Esophagus (tissue), 2 donors: ENCODE measurements around the gene MRM3. TPM values are rescaled to one million over a fixed set of nuclear protein-coding genes. Genes with fewer than 3 reads are reported as not detected.
"Not testable (repeated sequence)": the region's sequence is repeated elsewhere in the genome, so short reads cannot be mapped to it uniquely, and the experiment has no call there.

Experiments
- H3K27ac ChIP-seq, 2 donors: one replicate each; pipeline ENCODE4 v1.5.1; 2013; ENCODE audit warnings: low read depth in 2 of 2, mild to moderate bottlenecking in 2 of 2, inconsistent platforms in 1 of 2, low read length in 1 of 2, moderate library complexity in 1 of 2
- H3K27me3 ChIP-seq, 2 donors: one replicate each; pipeline ENCODE4 v1.6.1; 2013; ENCODE audit warnings: low read length in 2 of 2, control low read depth in 1 of 2, mild to moderate bottlenecking in 1 of 2; ENCODE audit not compliant: insufficient read depth in 2 of 2, control insufficient read depth in 1 of 2
- H3K36me3 ChIP-seq, 2 donors: one replicate each; pipeline ENCODE4 v1.6.1; 2013; ENCODE audit warnings: low read length in 1 of 2; ENCODE audit not compliant: control insufficient read depth in 2 of 2, insufficient read depth in 2 of 2
- H3K4me1 ChIP-seq, 2 donors: one replicate each; pipeline ENCODE4 v1.6.1; 2013; ENCODE audit warnings: low read length in 1 of 2; ENCODE audit not compliant: control insufficient read depth in 2 of 2, insufficient read depth in 2 of 2
- H3K4me3 ChIP-seq, 2 donors: one replicate each; pipeline ENCODE4 v1.5.1; 2013; ENCODE audit warnings: low read length in 2 of 2, mild to moderate bottlenecking in 2 of 2, low read depth in 1 of 2, moderate library complexity in 1 of 2
- H3K9me3 ChIP-seq, 2 donors: one replicate each; pipeline ENCODE4 v1.6.1; 2013; ENCODE audit warnings: mild to moderate bottlenecking in 2 of 2, low read depth in 1 of 2, low read length in 1 of 2, moderate library complexity in 1 of 2; ENCODE audit not compliant: control insufficient read depth in 2 of 2, insufficient read depth in 1 of 2
- WGBS, 2 donors: extraction: QIAGEN DNeasy Blood & Tissue Kit; methylation state at CpG; one replicate each; pipeline ENCODE4 v1.1.7; 2013; 5-methylcytosine and 5-hydroxymethylcytosine counted together
- polyA plus RNA-seq, 2 donors: library from polyadenylated mRNA; stranded (reverse); fragments of 200-250 nt; gene quantifications; one replicate each; pipeline ENCODE4 v1.2.3, GENCODE V29; 2013
- donor health status: healthy with polysubstance abuse.
- donor health status: Bipolar disorder and iron deficiency.

Gene MRM3
- polyA plus RNA-seq, 2 donors, result 7.6 to 14.6 TPM

- H3K36me3 ChIP-seq, result peaks cover 2 to 18% of the 10 kb centered on the region in 2 donors
- no peak overlapping the region for H3K4me3 ChIP-seq
- no peaks in the 10 kb centered on the region for H3K9me3 ChIP-seq
- no peaks in the 10 kb centered on the region for H3K4me1 ChIP-seq
- H3K27me3 ChIP-seq, result no peaks in the 10 kb centered on the region
- no peak overlapping the region for H3K27ac ChIP-seq
- 67 to 88% methylated on average over 6 of the region's 6 CpGs for WGBS, 2 donors
Observed at GRCh38 chr17:801660-802059, 19.5 kb downstream of the MRM3 start.

- peaks cover 2 to 17% of the 10 kb centered on the region in 2 donors for H3K36me3 ChIP-seq
- no peak overlapping the region for H3K4me3 ChIP-seq
- H3K27ac ChIP-seq, result no peak overlapping the region
- no peaks in the 10 kb centered on the region for H3K4me1 ChIP-seq
- H3K27me3 ChIP-seq, result no peaks in the 10 kb centered on the region
- no peaks in the 10 kb centered on the region for H3K9me3 ChIP-seq
- WGBS, 2 donors, result 85 to 92% methylated on average over 14 of the region's 14 CpGs
Observed at GRCh38 chr17:802481-802880, 20.3 kb downstream of the MRM3 start.

GRCh38 chr17:802901-803881 is 21.0 kb downstream of the MRM3 start:
- Histone ChIP-seq H3K9me3 (no peaks in the 10 kb centered on the region), H3K27ac (no peak overlapping the region), H3K4me3 (no peak overlapping the region), H3K36me3 (peaks cover 2 to 19% of the 10 kb centered on the region in 2 donors), H3K27me3 (no peaks in the 10 kb centered on the region), H3K4me1 (no peaks in the 10 kb centered on the region)
- 73 to 90% methylated on average over 37 of the region's 37 CpGs for WGBS, 2 donors

GRCh38 chr17:804541-805435 is 22.6 kb downstream of the MRM3 start:
- Histone ChIP-seq H3K27me3 (no peaks in the 10 kb centered on the region), H3K9me3 (no peaks in the 10 kb centered on the region), H3K36me3 (peaks cover 0 to 21% of the 10 kb centered on the region in 2 donors), H3K4me1 (no peaks in the 10 kb centered on the region), H3K4me3 (no peak overlapping the region), H3K27ac (no peak overlapping the region)
- 84 to 88% methylated on average over 40 to 41 of the region's 41 CpGs for WGBS, 2 donors

- not testable (repeated sequence) for H3K27me3 ChIP-seq, H3K9me3 ChIP-seq, H3K4me1 ChIP-seq, H3K27ac ChIP-seq, H3K4me3 ChIP-seq
- 93 to 96% methylated on average over 15 to 23 of the region's 23 CpGs for WGBS, 2 donors
- peaks cover 0 to 21% of the 10 kb centered on the region in 2 donors for H3K36me3 ChIP-seq
Observed at GRCh38 chr17:805886-806285, 23.7 kb downstream of the MRM3 start.

- 82 to 85% methylated on average over 13 of the region's 13 CpGs for WGBS, 2 donors
Observed at GRCh38 chr17:806346-806745, 24.2 kb downstream of the MRM3 start.

GRCh38 chr17:806781-807522 is 24.8 kb downstream of the MRM3 start:
- Histone ChIP-seq H3K36me3 (peaks cover 0 to 19% of the 10 kb centered on the region in 2 donors), H3K27me3 (no peaks in the 10 kb centered on the region), H3K4me3 (no peak overlapping the region), H3K27ac (no peak overlapping the region), H3K9me3 (no peaks in the 10 kb centered on the region), H3K4me1 (no peaks in the 10 kb centered on the region)
- WGBS, 2 donors, result 89 to 90% methylated on average over 33 of the region's 33 CpGs

More at GRCh38 chr17:806346-806745, 24.2 kb downstream of the MRM3 start:
- H3K27ac ChIP-seq, result no peak overlapping the region
- H3K4me1 ChIP-seq, result no peaks in the 10 kb centered on the region
- H3K4me3 ChIP-seq, result no peak overlapping the region
- H3K36me3 ChIP-seq, result peaks cover 0 to 19% of the 10 kb centered on the region in 2 donors
- H3K27me3 ChIP-seq, result no peaks in the 10 kb centered on the region
- H3K9me3 ChIP-seq, result no peaks in the 10 kb centered on the region

- Histone ChIP-seq H3K36me3 (peaks cover 0 to 23% of the 10 kb centered on the region in 2 donors), H3K4me3 (no peak overlapping the region), H3K4me1 (no peaks in the 10 kb centered on the region), H3K27me3 (no peaks in the 10 kb centered on the region), H3K9me3 (peaks cover 0 to 4% of the 10 kb centered on the region in 2 donors), H3K27ac (no peak overlapping the region)
- WGBS, 2 donors, result 88 to 90% methylated on average over 28 of the region's 28 CpGs
Observed at GRCh38 chr17:807523-808294, 25.6 kb downstream of the MRM3 start.
